ENCODE results near the gene FAM72B.
A peak's percentile ranks its signal among the peaks of the same experiment; 100 is the strongest.
"Not testable (repeated sequence)": the region's sequence is repeated elsewhere in the genome, so short reads cannot be mapped to it uniquely, and the experiment has no call there.

Gene FAM72B

DNA sequence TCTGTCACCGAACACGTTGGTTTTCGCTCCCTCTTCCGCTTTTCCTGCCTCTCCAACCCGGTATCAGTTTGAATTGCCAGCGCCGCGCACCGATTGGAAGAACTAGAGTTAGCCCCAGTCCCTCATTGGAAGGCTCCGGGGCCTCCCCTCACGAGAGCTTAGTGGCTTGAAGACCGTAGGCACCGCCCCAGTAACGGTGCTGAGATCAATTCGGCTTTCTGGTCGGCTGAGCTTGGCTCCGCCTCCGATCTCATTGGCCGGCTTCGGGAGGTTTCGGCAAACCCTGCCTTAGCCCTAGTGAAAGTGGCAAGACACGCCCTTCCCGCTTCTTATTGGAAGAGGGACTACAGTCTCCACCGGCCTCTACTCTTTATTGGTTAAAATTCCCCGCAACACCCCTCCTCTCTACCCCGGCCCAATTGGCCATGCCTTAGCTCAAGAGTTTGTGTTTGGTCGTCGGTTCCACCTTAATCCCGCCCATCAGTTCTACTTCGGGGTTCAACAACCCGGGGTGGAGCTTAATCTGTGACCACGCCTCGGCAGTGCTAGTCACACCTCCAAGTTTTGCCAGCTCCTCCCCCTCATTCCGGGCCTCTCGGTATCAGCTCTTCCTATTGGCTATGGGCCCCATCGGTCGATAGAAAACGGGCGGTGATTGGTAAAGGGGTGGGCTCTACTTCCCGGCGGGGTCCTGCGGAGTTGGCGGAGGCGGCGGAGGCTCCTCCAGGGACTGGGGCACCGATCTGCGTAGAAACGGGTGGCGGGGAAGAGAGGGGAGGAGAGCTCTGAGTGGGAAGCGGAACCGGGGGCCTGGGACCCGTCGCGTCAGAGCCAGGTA is at the start of gene FAM72B, which contains the start of gene SRGAP2C:
FAM72B (minus strand) TSS at position 51 of the 838 bp plus-strand sequence. CDS start 851 bp downstream, outside the sequence.
SRGAP2C (plus strand) TSS at position 686 of the 838 bp plus-strand sequence. CDS start 2,472 bp downstream, outside the sequence.
- H3K4me3 ChIP-seq (ENCODE audit: low read depth, low read length), result peak within 1 kb of the TSS; percentile 57
- peak; percentile 97 for DNase-seq (ENCODE audit: low read depth)

DNA sequence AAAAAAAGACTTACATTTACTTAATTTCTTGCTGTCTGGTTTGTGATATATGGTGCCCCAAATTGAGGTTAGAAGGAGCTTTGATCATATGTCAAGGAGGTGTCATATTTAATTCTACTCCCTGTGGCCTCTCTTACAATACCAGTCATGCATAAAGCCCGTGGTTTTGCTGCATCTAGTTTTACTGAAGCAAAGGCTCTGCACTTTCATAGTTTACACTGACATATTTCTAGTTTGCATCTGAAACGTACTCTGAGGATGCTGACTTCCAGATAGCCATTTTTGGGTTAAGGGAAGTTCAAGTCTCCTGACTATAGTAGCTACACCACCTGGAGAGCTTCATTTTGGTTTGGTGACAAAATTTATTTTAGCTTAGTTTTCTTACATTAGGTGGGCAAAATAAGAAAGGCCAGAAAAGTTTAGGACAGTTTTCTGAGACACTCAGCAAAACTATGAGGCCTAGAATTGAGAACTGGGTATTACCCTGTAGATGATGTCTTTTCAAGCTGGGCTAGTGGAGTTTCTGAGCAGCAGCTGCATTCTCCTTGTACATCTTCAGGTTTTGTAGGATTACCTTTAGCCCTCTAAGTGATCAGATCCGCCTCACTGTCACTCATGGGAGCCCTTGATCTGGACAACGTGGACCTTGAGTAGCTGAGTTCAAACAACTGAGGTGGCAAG is 48.4 kb upstream of the FAM72B start:
- peak; percentile 15 for DNase-seq (ENCODE audit: low read depth)
- H3K4me3 ChIP-seq (ENCODE audit: low read depth, low read length), result not testable (repeated sequence)

DNA sequence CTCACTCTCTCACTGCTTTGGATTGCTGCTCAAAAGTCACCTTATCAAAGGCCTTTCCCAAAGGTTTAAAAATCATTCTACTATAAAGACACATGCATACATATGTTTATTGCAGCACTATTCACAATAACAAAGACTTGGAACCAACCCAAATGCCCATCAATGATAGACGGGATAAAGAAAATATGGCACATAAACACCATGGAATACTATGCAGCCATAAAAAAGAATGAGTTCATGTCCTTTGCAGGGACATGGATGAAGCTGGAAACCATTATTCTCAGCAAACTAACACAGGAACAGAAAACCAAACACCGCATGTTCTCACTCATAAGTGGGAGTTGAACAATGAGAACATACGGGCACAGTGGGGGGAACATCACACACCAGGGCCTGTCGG is 46.5 kb upstream of the FAM72B start:
- not testable (repeated sequence) for DNase-seq (ENCODE audit: low read depth); H3K4me3 ChIP-seq (ENCODE audit: low read depth, low read length)

DNA sequence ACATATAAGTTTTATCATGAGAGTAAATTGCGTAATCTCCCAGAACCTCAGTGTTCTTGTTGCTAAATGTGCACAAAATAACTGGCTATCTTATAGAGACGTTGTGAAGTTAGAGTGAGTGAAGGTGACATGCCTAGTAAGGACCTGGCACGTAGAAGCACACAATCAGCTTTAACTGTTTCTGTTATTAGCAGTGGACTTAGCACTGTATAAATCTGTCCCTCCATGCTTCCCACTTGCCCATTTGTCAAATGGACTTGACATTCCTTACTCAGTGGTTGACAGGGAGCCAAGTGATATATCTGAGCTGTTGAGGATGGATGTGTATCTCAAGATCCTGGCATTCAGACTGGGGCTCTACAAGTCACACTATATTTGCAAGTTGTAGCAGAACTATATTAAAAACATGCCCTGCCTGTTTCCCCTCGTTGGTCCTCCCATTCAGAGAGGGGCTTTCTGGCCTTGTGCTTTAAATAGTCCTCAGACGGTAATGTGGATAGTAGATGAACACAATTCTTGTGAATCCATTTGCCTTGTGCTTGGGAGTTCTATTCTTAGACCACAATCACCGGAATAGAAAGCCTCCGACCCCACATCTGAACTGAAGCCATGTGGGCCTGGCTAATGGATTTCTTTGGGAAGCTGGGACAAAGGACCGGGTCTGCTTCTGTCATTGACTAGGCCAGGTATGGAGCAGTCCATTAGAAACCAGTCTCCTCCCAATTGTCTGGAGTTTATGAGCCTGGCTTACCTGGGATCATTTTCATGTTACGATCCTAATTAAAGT is 43.6 kb upstream of the FAM72B start:
- H3K4me3 ChIP-seq (ENCODE audit: low read depth, low read length); DNase-seq (ENCODE audit: low read depth): not testable (repeated sequence)

DNA sequence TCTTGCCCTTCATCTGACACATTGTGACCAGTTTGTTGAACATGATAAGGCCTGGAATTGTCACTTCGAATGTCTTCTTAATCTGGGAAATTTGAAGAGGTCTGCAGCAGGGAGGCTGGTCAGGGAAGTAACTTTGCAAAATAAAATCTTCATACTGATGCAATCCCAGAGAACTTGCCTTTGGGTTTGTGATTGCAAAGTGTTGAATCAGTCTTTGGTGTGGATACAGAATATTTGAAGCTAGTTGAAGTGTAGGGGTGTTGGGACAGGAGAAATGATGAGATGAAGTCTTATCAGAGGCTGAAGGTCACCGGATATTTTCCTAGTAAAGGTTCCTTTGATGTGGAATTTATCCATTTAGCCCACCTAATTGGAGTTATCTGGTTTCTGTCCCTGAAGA is 42.8 kb upstream of the FAM72B start:
- not testable (repeated sequence) for H3K4me3 ChIP-seq (ENCODE audit: low read depth, low read length); DNase-seq (ENCODE audit: low read depth)

DNA sequence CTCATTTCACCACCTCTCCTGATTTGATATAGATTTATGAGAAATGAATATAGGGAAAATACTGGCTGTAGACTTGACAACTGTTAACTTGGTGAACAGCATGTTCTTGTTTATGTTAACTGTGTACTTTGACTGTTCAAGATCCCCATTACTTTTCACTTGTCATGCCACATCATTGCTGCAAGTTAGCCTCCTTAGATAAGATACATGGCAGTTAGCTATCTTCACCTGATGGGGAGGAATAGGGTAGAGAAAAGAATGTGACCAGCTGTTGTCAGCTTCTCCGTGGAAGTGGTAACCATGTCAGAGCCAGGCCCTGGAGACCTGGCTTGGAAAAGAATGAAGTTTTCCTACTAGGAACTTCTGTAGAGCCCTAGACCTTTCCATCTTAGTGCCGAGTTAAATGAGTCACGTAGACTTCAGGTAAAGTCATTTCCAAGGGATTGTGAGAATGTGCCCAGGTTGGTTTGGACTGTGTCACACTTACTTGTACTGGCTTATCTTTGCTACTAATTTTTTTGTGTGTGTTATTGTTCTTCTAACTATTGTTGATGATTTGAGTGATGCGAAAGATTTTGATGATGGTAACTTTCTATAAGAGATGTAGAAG is 42.3 kb upstream of the FAM72B start:
- not testable (repeated sequence) for DNase-seq (ENCODE audit: low read depth)

DNA sequence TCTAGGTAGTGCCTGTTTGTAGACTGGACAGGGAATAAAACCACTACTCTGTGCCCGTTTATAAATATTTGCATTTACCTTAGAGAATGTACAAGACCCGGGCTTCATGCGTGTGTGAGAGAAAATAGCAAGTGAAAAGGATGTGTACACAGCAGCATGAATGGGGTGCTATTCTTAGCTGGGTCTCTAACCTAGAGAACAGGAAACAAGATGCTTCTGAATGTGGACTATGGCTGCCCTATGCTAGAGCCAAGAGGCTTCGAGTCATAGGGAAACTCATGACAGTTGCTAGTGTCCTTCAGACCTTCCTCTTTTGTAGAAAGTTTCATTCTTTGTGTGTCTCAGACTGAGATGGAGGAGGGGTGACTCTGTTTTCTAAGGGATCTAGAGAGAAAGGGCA is 40.6 kb upstream of the FAM72B start:
- DNase-seq (ENCODE audit: low read depth); H3K4me3 ChIP-seq (ENCODE audit: low read depth, low read length): not testable (repeated sequence)

More for the DNA sequence above, 42.3 kb upstream of the FAM72B start:
- H3K4me3 ChIP-seq (ENCODE audit: low read depth, low read length), result not testable (repeated sequence)

DNA sequence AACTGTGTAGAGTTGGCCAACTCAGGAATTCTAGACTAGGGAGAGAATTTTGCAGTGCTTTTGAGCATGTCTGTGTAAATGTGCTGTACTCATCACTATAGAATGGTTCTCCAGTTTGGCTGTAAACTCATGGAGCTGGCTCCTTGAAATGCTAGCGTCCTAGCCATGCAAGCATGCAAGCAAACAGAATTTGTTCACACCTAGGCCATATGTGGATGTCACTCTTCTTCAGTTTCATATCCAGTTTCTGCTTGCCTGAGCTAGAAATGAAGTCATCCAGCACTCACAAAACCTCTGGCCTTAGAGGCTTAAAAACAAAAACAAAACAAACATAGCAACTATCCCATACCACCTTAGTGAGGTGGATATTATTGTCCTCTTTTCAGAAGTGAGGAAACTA is 37.6 kb upstream of the FAM72B start:
- peak; percentile 46 for DNase-seq (ENCODE audit: low read depth)
- not testable (repeated sequence) for H3K4me3 ChIP-seq (ENCODE audit: low read depth, low read length)

DNA sequence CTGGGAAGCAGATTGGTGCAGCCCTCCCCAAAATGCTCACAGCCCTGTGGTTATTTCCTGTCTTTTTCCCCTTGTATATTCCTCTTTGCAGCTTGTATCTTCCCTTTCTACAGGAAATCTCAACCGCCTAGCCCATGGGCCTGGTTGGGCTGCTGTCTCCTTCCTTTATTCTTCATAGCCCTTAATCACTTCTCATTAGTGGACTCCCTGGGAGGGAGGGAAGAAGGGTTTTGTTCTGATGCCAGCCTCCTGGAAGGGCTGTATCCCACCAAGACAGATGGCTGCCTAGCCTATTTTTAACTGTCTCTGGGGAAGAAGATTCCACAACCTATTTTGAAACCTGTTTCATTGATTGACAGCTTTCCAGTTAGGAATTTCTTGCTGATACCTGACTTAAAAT is 32.5 kb upstream of the FAM72B start:
- H3K4me3 ChIP-seq (ENCODE audit: low read depth, low read length); DNase-seq (ENCODE audit: low read depth): not testable (repeated sequence)

DNA sequence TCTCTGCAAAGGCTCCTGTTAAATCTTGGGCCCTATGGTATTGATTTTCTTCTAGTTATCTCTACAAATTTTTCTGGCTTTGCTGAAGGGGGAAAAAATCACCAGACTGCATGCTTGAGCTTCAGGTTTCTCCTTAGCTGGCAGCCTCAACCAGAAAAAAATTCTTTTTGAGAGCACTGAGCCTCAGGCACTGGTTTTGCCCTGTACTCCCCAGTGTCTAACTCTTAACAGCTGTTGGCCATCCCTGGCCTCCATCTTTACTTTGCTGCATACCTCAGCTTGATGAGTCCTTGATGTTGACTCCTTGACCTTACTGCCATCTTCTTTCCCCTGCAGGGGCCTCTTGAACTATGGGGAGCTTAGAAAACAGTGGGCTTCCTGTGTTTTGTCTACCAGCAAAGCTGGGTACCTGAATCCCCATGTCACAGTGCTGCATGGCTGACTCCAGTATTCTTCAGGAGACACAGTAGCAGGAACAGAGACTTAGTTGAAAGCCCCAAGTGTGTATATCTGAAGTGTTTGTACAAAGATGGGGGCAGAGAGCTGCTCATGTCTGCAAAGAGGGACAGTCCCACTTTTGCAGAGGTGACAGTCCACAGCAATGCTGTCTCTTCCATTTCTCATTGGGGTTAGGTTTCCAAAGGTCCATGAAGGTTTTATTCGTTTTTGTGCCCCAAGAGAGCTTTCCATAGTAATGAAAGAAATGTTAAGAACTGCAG is 31.7 kb upstream of the FAM72B start:
- not testable (repeated sequence) for DNase-seq (ENCODE audit: low read depth); H3K4me3 ChIP-seq (ENCODE audit: low read depth, low read length)

DNA sequence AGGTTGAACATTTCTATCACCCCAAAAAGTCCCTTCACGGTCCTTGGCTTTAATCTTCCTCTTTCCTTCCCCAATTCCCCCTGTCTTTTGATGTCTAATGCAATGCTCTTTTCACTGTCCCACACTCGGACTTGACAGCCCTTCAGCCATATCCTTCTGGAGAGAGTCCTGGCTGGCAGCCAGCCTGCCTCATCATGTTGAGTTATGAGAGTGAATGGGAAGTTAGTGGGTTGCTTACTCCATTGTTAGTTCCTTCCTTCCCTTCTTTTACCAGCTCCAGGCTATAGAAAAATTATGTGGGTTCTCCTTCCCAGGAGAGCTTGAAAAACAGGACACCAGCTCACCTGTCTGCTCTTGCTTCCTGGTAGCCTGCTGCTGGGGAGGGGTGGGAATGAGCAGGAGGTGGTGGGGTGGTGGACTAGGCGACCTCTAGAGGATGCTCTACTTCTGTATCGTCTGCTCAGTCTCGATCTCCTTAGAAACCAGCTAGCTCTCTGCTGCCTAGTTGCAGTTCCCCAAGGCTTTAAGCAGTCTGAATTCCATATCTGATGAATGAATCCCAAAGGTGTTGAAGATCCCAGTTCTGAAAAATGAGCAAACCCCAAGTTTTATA is 30.5 kb upstream of the FAM72B start:
- not testable (repeated sequence) for DNase-seq (ENCODE audit: low read depth); H3K4me3 ChIP-seq (ENCODE audit: low read depth, low read length)

DNA sequence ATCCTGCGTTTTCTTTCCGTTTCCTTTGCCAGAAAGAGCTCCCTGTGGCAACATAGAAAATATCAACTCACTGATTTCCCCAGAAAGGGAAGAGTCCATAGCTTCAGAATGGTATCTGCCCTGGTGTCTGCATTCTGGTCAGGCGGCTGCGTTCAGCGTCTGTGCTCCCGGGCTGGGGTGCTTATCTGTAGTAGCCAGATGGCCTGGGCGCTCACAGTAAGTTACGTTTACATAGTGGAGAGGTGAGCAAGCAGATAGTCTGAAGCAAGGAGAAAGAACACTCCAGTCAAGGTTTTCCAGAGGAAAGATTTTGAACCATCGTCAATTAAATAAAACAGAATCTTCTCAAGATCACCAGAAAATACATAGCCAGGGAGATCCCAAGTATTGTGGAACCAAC is 29.4 kb upstream of the FAM72B start:
- not testable (repeated sequence) for DNase-seq (ENCODE audit: low read depth); H3K4me3 ChIP-seq (ENCODE audit: low read depth, low read length)

DNA sequence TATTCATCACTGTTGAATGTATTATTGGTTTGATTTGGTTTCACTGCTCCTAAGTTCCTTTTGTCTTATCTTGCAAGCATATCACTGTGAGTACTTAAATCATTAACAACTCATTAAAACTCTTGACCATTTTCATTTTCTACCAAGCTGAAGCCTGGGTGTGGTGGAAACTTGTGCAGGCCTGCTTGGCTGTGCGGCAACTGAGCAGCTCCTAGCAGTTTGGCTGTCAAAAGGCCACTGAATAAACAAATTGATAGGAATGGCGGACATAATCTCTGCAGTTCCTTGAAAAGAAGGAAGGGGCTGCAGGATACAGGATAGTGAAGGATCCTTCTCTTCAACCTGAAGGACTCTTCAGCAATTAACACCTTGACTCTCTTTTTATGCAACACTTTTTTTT is 26.6 kb upstream of the FAM72B start:
- not testable (repeated sequence) for H3K4me3 ChIP-seq (ENCODE audit: low read depth, low read length); DNase-seq (ENCODE audit: low read depth)

DNA sequence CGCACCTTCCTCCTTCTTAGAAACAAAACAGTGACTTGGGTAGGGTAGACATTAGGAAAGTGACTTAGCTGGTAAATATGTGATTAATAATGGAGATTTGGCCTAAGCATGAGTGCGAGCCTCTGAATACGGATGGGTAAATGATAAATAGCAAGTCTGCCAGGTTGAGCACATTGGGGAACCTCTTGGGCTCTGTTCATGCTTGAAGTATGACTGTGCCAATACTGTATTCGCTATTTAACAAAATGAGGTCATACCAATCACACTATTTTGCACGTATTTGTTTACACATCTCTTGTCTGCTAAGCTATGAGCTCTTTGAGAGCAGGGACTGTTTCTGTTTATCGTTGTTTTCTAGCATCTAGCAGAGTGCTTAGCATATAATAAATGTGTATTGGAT is 24.2 kb upstream of the FAM72B start:
- DNase-seq (ENCODE audit: low read depth); H3K4me3 ChIP-seq (ENCODE audit: low read depth, low read length): not testable (repeated sequence)

DNA sequence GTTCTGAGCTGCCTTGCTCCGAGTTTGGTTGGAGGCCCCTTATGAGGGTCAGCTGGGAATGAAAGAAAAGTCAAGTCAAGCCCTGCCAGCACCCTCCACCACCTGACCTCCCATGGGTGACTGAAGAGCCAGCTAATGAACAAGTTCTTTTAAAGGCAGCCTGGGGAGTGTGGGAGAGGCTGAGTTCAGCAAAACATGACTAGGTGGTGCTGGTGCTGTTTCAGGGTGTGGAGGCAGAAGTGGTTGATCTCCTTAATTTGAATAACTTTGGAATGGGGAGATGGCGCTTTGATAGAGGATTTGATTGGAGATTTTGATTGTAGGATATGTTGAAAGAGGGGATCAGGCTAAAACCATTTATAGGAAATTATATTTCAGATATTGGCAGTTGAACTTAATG is 23.2 kb upstream of the FAM72B start:
- not testable (repeated sequence) for DNase-seq (ENCODE audit: low read depth)

DNA sequence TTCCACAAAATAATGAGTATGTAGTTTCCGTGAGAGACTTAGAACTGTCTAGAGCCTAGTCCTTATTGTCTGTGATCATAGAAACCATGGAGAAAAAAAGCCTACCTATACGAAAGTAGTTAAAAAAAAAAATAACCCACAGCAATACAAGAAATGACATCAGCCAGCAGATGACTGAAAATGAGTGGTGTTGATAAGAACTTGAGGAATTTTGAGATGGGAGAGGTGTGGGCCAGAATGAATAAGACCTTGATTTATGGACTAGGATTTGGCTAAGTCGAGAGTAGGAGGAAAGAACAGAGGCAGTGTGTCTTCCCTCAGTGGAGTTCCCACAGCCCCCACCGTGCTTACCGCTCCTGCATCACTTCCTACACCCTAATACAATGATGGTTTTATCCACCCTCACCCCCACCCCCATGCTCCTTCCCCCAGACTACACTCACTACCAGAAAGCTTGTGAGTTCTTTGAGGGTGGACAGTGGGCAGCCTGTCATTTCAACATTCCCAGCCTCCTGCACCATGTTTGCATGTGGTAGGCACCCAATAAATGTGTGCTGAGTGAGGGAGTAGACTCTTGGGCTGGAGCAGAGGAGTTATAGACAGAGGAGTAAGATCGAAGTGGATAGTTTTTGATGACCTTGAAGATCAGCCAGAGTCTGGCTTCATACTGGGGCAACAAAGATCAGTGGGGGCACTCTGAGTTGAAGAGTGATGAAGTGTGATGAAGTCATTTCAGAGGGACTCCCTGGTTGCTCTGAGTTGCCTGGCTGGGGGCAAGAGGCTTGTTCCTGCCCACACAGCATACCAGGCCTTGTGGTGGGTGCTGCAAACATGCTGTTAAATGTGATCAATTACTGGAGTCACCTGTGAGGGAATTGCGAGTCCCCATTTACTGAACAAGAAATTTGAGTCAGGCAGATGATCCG is 21.9 kb upstream of the FAM72B start:
- DNase-seq (ENCODE audit: low read depth); H3K4me3 ChIP-seq (ENCODE audit: low read depth, low read length): not testable (repeated sequence)

More for the DNA sequence above, 23.2 kb upstream of the FAM72B start:
- not testable (repeated sequence) for H3K4me3 ChIP-seq (ENCODE audit: low read depth, low read length)

DNA sequence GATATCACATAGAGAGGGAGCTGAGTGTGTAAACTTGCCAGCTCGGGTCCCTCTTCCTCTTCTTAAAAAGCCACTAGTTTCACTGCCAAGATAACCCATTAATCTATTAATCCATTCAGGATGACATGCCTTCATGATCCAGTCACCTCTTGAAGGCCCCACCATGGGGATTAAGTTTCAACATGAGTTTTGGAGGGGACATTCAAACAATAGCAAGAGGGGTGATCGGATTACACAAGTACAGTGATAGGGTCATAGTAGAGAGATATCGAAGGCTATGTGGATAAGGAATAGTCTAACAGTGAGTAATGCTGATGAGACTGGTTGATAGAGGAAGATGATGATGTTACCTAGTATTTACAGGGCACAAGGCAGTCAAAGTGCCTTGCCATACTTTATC is 18.8 kb upstream of the FAM72B start:
- not testable (repeated sequence) for DNase-seq (ENCODE audit: low read depth); H3K4me3 ChIP-seq (ENCODE audit: low read depth, low read length)
